ENCODE data around the gene RBBP9.
"Not testable (repeated sequence)": the region's sequence is repeated elsewhere in the genome, so short reads cannot be mapped to it uniquely, and the experiment has no call there.

RBBP9 gene

DNA sequence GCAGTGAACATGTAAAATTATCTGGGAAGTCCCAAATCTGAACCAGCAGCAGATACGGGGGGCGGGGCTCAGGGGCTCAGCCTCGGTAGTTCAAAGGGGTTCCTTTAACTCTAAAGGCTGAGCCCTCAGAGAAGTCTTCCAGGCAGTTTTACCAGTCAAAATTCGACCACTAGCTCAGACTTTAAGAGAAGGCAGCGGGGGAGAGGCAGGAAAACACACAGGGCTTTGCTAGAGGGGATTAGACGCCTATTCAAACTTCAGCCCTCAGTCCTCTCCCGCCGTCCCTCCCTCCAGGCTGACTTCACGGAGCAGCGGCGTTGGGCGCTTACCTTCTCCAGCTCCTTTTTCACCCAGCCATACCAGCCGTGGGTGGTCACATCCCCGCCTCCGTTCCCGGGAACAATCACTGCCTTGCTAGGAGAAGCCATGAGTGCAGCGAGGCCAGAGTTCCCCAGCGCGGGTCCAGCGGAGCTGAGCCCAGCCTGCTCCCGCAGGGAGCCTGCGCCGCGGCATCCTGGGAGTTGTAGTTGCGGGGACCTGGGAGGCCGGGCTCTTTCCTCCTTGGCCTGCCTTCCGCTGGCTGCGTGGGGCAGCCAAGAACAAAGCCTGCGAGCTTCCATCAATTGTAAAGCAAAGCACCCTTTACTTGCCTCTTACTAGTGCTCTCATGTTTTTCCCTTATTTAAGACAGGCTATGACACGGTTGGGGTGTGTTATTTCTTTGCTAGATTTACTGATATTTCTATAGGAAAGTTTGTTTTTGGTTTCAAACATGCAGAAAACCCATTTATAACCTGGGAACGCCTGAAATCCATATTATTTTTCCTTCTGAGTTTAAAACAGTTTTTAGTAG, at the start of gene RBBP9:
Gene RBBP9, minus strand, starts transcription at position 486 of the 853 bp plus-strand sequence. Its CDS starts 58 bp downstream, at position 428.
- DNase-seq (ENCODE audit: low read depth): peak; percentile 41

GRCh38 chr20:18545566-18545965, 48.5 kb upstream of the RBBP9 start:
- DNase-seq (ENCODE audit: low read depth): no peak

DNA sequence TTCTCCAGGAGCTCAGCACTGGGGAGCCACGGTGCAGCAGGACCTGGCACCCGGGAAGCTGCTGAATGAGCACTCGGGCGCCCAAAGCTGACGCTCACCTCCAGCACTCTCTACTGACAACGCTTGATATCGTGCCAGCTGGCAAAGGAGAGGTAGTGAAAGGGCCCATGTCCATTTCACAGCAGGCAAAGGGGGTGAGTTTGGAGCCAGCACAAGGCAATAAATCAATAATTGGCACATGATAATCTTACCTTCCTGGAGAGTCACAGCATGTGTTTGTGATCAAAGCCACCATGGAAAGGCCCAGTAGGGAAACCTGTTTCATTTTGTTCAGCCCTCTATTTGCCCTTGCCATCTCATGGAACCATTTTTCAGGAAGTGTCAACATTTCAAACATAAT, 46.9 kb upstream of the RBBP9 start:
- DNase-seq (ENCODE audit: low read depth): no peak

- no peak for DNase-seq (ENCODE audit: low read depth)
These were observed 46.2 kb upstream of the RBBP9 start for GRCh38 chr20:18543216-18543615.

DNA sequence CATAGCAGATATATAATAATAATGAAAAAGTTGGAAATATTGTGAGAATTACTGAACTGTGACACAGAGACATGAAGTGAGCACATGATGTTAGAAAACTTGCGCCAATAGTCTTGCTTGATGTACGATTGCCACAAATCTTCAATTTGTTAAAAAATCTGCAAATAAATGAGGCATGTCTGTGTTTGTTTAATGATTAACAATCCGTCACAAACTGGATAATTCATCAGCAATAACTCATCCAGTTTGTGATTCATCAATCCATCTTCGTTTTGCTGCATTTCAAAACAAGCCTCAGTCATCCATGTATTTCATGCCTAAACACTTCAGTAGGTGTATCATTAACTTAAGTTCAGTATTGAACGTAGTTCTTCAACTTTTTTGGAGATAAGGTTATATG, 44.7 kb upstream of the RBBP9 start:
- DNase-seq (ENCODE audit: low read depth): no peak

GRCh38 chr20:18537651-18538050, 40.6 kb upstream of the RBBP9 start:
- no peak for DNase-seq (ENCODE audit: low read depth)

DNA sequence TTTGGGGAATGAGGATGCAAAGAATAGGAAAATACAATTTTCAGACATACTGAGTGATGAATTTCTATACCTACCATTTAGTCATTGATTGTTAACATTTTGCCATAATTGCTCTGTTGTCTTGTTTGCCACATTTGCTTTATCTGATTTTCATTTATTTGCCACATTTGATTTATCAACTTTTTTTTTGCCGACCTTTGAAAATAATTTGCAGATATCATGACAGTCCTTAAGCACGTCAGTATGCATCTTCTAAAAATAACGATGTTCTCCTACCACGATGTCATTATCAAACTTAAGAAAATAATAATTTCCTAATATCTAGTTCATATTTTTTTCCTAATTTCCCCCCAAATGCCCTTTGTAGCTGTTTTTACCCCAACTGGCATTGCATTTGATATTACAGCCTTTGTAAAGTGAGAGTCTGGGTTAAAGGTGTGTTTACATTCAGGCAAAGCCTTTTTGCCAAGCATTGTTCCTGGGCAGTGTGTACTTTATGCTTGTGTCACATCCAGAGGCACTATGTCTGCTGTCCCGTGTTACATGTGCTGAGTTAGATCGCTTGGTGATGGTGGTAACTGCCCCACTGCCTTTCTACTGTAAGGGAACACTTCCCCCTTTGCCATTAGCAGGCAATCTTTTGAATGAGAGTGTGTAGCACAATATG, 37.1 kb upstream of the RBBP9 start:
- DNase-seq (ENCODE audit: low read depth): no peak

GRCh38 chr20:18533491-18533890, 36.5 kb upstream of the RBBP9 start:
- no peak for DNase-seq (ENCODE audit: low read depth)

- no peak for DNase-seq (ENCODE audit: low read depth)
These were observed 35.6 kb upstream of the RBBP9 start for GRCh38 chr20:18532626-18533025.

GRCh38 chr20:18529041-18529440, 32.0 kb upstream of the RBBP9 start:
- DNase-seq (ENCODE audit: low read depth): no peak

DNA sequence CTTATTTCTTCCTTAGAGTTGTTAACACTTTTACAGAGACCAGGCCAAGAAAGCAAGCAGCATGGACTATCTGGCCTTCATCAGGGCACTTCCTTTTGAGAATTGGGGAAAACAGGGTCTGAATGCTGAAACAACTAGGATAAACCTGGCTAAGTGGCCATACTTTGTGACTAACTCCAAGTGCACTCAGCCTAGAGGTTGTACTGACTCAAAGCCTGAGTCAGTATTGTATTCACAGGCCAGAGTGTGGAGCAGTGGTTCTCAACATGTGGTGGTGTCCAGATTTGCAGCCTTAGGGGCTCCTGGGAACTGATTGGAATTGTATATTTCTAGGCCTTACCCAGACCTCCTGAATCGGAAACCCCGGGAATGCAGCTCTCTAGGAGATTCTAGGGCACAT, 30.8 kb upstream of the RBBP9 start:
- DNase-seq (ENCODE audit: low read depth): no peak

DNA sequence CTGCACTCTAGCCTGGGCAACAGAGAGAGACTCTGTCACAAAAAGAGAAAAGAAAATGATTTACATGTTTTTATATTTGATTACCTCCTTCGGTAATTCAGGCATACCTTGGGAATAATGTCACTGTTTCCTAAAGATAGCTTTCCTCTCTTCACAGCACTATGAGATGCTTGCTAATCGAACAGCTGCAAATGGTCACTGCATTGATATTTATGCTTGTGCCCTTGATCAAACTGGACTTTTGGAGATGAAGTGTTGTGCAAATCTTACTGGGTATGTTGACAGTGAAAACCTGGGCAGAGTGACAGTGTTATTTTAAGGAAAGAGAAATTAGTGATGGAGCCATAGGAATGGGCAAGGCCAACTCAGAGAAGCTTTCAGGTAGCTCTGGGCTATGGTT, 30.3 kb upstream of the RBBP9 start:
- no peak for DNase-seq (ENCODE audit: low read depth)

DNA sequence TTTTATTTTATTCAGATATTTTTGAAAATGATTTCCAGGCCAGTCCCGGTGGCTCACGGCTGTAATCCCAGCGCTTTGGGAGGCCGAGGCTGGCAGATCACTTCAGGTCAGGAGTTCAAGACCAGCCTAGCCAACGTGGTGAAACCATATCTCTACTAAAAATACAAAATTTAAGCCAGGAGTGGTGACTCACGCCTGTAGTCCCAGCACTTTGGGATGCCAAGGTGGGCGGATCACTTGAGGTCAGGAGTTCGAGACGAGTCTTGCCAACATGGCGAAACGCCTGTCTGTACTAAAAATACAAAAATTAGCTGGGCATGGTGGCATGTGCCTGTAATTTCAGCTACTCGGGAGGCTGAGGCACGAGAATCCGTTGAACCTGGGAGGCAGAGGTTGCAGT, 29.7 kb upstream of the RBBP9 start:
- DNase-seq (ENCODE audit: low read depth): not testable (repeated sequence)

DNA sequence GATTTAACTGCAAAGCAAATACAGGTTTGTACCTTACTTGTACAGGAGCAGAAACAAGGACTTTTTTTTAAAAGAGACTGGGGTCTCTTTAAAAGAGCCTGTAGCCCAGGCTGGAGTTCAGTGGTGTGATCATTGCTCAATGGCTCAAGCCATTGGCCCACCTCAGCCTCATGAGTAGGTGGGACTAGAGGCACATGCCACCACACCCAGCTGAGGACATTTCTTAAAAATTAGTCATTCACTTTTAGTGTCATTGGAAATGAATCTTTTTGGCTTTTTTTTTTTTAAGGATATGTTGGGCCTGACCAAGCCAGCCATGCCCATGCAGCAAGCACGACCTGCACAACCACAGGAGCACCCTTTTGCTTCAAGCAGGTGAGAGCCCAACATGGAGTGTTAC, 27.6 kb upstream of the RBBP9 start:
- DNase-seq (ENCODE audit: low read depth): peak; percentile 26

DNA sequence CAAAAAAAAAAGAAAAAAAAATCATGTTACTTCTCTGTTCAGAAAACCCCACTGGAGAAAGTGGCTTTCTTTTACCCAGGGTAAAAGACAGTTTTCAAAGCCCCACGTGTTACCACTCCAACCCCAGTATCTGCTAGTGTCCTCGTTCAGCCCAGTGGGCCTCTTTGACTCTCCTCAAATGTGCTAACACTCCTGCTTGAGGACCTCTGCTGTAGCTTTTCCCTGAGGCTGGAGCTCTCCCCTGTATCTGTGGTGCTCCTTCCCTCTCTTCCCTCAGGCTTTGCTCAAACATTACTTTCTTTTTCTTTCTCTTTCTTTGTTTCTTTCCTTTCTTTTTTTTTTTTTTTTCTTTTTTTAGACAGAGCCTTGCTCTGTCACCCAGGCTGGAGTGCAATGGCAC, 26.0 kb upstream of the RBBP9 start:
- no peak for DNase-seq (ENCODE audit: low read depth)

- DNase-seq (ENCODE audit: low read depth): not testable (repeated sequence)
These were observed 25.0 kb upstream of the RBBP9 start for GRCh38 chr20:18522066-18522465.

DNA sequence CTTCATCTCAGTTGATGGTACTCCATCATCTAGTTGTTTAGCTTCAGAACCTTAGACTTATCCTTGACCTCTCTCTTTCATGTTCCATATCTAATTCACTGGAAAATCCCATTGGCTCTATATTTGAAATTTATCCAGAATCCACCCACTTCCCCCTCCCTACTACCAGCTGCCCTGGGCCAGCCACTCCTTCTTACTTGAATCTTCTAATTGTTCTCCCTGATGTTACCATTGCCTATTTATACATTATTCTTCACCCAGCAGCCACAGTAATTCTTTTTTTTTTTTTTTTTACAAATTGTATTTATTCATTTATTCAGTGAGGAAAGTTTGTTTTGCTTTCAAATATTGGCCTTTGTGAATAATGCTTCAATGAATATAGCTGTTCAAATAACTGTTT, 18.9 kb upstream of the RBBP9 start:
- DNase-seq (ENCODE audit: low read depth): no peak

DNA sequence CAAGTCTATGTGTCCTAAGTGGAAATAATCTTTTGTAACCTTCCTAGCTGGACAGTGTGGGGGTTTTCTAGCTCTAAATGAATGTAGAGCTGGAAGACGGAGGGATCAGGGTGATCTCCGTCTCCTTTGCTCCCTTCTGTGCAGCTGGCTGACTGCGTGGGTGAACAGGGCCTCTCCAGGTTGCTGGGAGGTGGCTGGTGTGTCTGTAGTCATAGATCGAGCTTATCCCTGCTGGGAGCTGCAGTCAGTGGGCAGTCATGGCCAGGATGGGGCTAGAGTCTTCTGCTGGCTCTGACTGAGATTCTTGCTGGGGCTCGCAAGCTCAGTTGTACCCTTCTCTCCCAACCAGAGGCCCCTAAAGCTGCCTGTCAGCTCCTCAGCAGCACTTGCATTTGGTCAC, 17.1 kb upstream of the RBBP9 start:
- no peak for DNase-seq (ENCODE audit: low read depth)

DNA sequence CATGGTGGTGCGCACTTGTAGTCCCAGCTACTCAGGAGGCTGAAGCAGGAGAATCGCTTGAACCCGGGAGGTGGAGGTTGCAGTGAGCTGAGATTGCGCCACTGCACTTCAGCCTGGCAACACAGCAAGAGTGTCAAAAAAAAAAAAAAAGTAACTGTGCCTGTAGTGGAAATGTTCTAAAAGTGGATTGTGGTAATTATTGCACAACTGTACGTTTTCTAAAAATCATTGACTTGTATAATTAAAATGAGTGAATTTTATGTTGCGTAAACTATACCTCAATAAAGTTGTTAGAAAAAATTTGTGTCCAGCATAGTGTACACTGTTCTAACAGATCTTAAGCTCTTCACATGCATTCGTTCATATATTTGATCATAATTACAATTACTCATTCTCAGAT, 16.2 kb upstream of the RBBP9 start:
- DNase-seq (ENCODE audit: low read depth): no peak

- no peak for DNase-seq (ENCODE audit: low read depth)
These were observed 14.5 kb upstream of the RBBP9 start for GRCh38 chr20:18511571-18511970.

DNA sequence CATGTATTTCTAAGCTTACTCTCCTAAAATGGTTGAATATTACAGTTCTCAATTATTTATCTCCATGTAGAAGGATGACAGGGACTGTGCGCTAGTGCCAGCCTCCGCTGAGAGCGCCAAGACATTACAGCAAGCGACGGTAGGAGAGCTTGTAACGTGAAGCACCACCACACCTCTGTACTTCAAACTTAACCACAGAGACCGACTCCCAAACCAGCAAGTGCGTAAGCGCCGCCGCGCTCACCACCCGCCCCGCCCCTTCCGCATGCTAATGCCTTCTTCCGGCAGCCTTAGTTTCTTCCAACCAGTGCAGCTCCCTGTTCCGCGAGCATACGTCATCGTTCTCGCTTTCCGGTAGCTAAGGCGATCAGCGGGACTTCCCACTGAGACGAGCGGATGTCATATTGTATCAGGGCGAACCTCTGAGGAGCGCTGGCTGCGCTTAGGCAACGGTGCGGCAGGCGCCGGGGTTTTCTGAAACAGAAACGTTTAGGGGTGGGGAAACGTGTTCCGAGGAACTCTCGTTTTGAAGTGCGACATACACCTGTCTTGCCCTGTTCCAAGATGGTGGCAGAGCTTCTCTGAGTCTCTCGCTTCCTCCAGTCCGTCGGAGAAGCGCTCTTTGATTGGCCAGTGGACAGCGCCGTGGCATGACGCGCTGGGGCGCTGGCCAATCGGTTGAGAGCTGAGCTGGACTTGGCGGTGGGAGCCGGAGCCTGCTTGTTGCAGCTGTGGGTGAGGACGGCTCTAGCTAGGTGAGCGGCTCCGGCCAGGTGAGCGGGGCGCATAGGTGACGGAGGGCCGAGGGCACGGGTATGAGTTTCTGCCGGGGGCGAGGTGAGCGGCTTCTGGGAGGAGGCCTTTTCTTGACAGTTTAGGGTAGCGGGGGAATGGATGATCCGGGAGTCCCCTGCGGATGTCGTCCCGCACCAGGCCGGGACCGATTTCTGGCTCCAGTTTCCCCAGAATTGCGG, 10.5 kb upstream of the RBBP9 start, which contains the start of gene SEC23B:
Gene SEC23B, plus strand, starts transcription at position 723 of the 974 bp plus-strand sequence. CDS start 2,896 bp downstream, outside the sequence.
- DNase-seq (ENCODE audit: low read depth): peak; percentile 94

- no peak for DNase-seq (ENCODE audit: low read depth)
These were observed 9.7 kb upstream of the RBBP9 start for GRCh38 chr20:18506744-18507143.

All from GM04504 (cell line).